Measurements from ENCODE around the gene ARSK. TPM values are rescaled to one million over a fixed set of nuclear protein-coding genes. Genes with fewer than 3 reads are reported as not detected.

ARSK gene
- total and polyA plus RNA-seq, 2 of the 13 experiments (the other 11 are each of a cell fraction or from before 2014, with no cell fraction given) = 7.9 TPM

- no peak for TF ChIP-seq ZFP36L2 (CRISPR knock-in tag; IDR thresholded peaks at IDR 0.05)
- TF ChIP-seq MED13 (CRISPR knock-in tag; IDR thresholded peaks at IDR 0.05) = no peak
- no peak for TF ChIP-seq JUNB (CRISPR knock-in tag; IDR thresholded peaks at IDR 0.05; ENCODE audit: borderline replicate concordance)
- TF ChIP-seq GFI1 (CRISPR knock-in tag; IDR thresholded peaks at IDR 0.05; ENCODE audit: borderline replicate concordance) = peak; percentile 75; the same call in 1 of the 2 replicates
- no peak for TF ChIP-seq ZSCAN29 (CRISPR knock-in tag; conservative IDR thresholded peaks at IDR 0.05)
- no peak for TF ChIP-seq PCBP2 (optimal IDR thresholded peaks at IDR 0.05; ENCODE audit: low read depth, low read length, poor library complexity, severe bottlenecking)
- TF ChIP-seq DRAP1 (CRISPR knock-in tag; IDR thresholded peaks at IDR 0.05) = peak; percentile 54; the same call in 1 of the 2 replicates
- TF ChIP-seq ZNF484 (CRISPR knock-in tag; IDR thresholded peaks at IDR 0.05; ENCODE audit: borderline replicate concordance, low read depth) = no peak
- TF ChIP-seq ZNF44 (CRISPR knock-in tag; IDR thresholded peaks at IDR 0.05) = no peak; the same call in 1 of the 2 replicates
- TF ChIP-seq ZNF260 (CRISPR knock-in tag; IDR thresholded peaks at IDR 0.05; ENCODE audit: borderline replicate concordance, low read depth) = no peak
- TF ChIP-seq ZNF577 (CRISPR knock-in tag; IDR thresholded peaks at IDR 0.05; ENCODE audit: borderline replicate concordance, low read depth) = no peak
- TF ChIP-seq ZNF660 (CRISPR knock-in tag; IDR thresholded peaks at IDR 0.05; ENCODE audit: borderline replicate concordance, low read depth) = no peak
- TF ChIP-seq ZNF180 (CRISPR knock-in tag; IDR thresholded peaks at IDR 0.05; ENCODE audit: borderline replicate concordance, low read depth) = no peak
- TF ChIP-seq ATF2 (CRISPR knock-in tag; IDR thresholded peaks at IDR 0.05) = peak; percentile 71
- TF ChIP-seq TOE1 (CRISPR knock-in tag; IDR thresholded peaks at IDR 0.05) = no peak
- TF ChIP-seq HMGA1 (CRISPR knock-in tag; conservative IDR thresholded peaks at IDR 0.05) = no peak
- TF ChIP-seq ZNF530 (CRISPR knock-in tag; IDR thresholded peaks at IDR 0.05; ENCODE audit: low read depth) = no peak
- TF ChIP-seq ZNF362 (CRISPR knock-in tag; IDR thresholded peaks at IDR 0.05; ENCODE audit: borderline replicate concordance) = no peak
- TF ChIP-seq ZNF33B (CRISPR knock-in tag; IDR thresholded peaks at IDR 0.05) = 0 out of 2 replicates have a peak, but pooled peaks have one; percentile 8
- TF ChIP-seq, protein P1, sequence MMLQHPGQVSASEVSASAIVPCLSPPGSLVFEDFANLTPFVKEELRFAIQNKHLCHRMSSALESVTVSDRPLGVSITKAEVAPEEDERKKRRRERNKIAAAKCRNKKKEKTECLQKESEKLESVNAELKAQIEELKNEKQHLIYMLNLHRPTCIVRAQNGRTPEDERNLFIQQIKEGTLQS (CRISPR knock-in tag; IDR thresholded peaks at IDR 0.05) = 0 out of 2 replicates have a peak, but pooled peaks have one; percentile 19
- no peak for TF ChIP-seq ZNF282 (IDR thresholded peaks at IDR 0.05; ENCODE audit: partially characterized antibody)
- peak; percentile 89; the same call in 1 of the 2 replicates for TF ChIP-seq TFDP1 (CRISPR knock-in tag; IDR thresholded peaks at IDR 0.05; ENCODE audit: borderline replicate concordance)
- TF ChIP-seq NR2F6 (IDR thresholded peaks at IDR 0.05) = no peak
- 0 out of 2 replicates have a peak, but pooled peaks have one; percentile 18 for TF ChIP-seq NR2F6 (CRISPR knock-in tag; IDR thresholded peaks at IDR 0.05)
- peak; percentile 46; the same call in 1 of the 2 replicates for TF ChIP-seq FOXK1 (CRISPR knock-in tag; IDR thresholded peaks at IDR 0.05; ENCODE audit: borderline replicate concordance, low read depth)
Measured at GRCh38 chr5:95554647-95555548, at the start of gene ARSK, which contains the start of gene SKIC3 (continued).

Data from HepG2 (cell line).